NCI-H345 (cell line): ENCODE data around the gene S100G.
A peak's percentile ranks its signal among the peaks of the same experiment; 100 is the strongest.

Experiments
- DNase-seq: peaks from one replicate; lab custom pipeline; 2025; lab: John Stamatoyannopoulos, UW

Gene S100G

DNA sequence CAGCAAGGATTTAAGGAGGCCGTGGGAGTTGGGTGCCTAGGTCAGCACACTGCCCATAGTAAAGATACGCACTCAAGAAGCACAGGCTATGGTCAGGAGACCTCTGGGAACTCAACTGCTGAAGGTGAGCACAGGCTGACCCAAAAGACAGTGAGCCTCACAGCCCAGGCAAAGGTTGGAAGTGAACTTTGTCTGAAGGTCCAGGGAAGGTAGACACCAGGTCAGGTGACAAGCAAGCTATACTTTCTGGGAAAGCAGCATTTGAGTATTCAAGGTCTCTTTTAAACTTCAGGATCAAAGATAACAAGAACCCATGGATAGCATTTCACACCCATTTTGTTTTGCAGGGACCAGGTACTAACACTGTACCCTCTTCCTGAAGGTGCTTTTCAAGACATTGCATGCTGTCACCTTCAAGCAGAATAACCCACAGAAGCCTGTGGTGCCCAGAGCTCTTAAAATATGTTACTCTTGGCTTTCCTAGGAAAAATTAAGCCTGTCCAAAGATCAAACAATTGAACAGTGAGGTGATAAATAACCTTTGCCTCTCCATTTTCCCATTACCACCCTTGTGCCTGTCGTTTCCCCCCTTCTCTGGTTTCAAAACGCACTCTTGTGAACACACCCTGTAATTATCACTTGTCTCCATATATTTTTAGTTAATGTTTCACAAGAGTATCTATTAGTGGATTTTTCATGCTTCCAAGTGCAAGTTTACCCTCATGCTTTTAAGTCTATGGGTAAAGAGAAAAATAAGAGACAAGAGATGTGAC lies 3.4 kb upstream of the S100G start:
- no peak for DNase-seq

- no peak for DNase-seq
These were observed 1.6 kb downstream of the S100G start for GRCh38 chrX:16651391-16652024.

GRCh38 chrX:16653424-16653823 lies 3.5 kb downstream of the S100G start:
- no peak for DNase-seq

DNA sequence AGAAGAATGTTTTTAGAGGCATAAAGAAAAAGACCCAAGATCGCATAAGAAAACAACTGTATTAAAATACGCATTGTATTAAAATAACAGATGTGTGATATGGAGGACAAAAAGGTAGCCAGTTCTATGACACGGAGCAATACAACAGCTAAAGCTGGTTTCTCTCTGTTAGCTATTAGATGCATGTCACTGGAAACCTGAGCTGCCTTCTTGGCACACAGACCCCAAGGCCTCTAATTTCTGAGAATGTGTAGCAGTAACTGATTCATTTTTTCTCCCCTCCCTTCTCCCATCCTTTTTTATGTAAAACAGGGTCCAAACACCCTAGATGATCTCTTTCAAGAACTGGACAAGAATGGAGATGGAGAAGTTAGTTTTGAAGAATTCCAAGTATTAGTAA lies 4.1 kb downstream of the S100G start:
- no peak for DNase-seq

DNA sequence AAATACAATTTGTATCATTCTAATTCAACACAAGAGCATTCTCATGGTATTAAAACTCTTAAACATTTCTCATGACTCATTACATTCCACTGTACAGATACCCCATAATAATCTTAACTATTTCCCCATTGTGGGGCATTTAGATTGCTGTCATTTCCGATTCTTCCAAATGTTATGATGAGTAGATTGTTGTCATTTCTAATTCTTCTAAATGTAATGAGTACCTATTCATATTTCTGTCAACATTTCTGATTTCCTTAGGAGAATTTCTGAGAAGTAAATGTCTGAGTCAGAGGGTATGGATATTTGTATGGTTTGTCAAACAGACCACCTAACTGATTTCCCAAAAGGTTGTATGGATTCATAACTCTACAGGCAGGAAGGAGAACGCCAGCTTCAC lies 8.3 kb downstream of the S100G start:
- DNase-seq = no peak

GRCh38 chrX:16659321-16659720 lies 9.4 kb downstream of the S100G start:
- no peak for DNase-seq

GRCh38 chrX:16661495-16661894 lies 11.5 kb downstream of the S100G start:
- DNase-seq = no peak

GRCh38 chrX:16662402-16662801 lies 12.4 kb downstream of the S100G start:
- no peak for DNase-seq

DNA sequence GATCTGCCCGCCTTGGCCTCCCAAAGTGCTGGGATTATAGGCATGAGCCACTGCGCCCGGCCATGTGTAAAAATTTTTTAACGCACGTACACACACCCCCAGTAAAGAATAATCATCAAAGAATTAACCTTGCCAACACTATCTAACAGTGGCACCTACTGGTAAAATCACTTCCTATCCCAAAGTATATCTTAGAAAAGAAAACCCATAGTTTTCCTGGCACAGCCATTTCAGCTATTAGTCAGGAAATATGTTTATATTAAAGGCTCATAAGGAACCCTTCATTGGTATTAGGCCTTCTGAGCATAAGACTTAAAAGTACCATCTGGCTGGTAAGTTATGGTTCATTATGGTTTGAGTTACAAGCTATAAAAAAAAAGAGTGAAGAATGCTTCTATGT lies 14.1 kb downstream of the S100G start:
- no peak for DNase-seq

- no peak for DNase-seq
These were observed 14.7 kb downstream of the S100G start for GRCh38 chrX:16664626-16665025.

DNA sequence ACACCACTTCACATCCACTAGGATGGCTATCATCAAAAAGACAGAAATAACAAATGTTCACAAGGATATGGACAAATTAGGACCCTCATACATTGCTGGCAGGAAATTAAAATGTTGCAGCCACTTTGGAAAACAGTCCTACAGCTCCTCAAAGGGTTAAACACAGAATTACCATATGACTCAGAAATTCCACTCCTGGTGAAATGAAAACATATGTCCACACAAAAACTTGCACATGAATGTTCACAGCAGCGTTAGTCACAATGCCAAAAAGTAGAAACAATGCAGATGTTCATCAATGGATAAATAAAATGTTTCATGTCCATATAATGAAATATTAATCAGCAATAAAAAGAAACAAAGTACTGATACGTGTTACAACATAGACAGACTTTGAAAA lies 15.1 kb downstream of the S100G start:
- DNase-seq = no peak

- no peak for DNase-seq
These were observed 16.6 kb downstream of the S100G start for GRCh38 chrX:16666541-16666940.

DNA sequence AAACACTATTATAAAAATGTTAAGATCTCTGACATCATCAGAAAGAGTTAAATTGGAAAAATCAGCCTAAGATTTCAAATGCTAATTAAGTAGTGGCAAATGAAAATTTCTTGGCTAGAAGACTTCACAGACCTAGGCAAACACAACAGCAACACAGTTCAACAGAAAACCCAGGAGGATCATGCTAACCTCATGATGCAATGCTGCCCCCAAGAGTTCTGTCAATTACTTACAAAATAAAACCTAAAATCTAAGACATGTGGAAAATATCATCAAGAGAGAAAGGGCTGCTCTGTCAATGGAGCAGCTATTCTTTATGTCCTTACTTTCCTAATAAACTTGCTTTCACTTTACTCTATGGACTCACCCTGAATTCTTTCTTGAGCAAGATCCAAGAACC lies 21.0 kb downstream of the S100G start:
- DNase-seq = peak; percentile 41

DNA sequence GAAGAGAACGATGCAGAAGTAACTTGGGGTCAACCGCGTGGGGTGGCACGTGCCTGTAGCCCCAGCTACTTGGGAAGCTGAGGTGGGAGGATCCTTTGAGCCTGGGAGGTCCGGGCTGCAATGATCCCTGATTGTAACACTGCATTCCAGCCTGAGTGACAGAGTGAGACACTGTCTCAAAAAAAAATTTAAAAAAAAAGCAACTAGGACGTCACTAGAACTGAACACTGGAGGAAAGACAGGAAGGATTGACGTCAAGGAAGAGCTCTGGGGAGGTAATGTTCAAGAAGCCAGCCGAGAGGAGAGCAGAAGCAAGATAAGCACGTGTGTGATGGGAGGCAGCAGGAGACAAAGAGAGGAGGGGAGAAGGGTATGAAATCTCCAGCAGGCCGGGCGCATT lies 28.7 kb downstream of the S100G start:
- DNase-seq = no peak

GRCh38 chrX:16683007-16683664 lies 33.2 kb downstream of the S100G start:
- DNase-seq = no peak

DNA sequence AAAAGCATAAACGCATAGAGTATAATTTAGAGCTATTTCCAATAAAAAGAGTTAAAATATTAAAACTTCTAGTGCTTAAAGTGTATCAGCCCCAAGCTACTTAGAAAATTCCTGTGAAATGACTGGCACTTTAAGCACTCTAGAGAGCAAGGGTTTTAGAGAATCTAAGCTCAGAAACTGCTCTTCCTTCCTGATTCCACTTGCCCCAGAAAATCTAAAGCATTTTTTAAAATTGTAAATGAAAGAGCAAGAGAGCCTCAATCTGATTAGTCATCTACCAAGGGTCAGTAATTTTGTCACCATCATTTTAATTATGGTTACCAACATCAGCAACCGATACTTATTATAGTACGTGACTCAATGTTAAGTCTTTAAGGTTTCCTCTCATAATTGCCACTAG lies 37.6 kb downstream of the S100G start:
- DNase-seq = no peak

DNA sequence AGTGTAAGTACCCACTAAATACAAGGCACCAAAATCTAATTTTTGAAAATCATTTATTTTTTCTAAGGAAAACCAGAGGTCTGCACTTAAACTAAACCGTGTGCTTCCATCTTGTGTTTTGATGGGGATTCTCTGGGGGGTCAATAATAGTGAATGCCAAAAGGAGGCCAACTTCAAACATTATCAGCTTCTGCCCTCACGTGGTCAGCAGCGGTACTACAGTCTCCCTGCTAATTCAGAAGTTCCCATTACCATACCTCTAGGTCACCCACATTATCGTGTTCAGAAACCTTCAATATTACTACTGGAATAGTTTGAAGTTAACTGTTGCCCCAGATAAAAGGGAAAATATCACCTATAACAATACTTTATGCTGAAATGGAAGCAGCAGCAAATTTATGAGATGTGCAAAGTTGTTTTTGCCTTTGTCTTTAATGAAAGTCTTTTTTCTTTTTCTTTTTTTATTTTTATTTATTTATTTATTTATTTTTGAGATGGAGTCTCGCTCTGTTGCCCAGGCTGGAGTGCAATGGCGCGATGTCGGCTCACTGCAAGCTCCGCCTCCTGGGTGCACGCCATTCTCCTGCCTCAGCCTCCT lies 45.2 kb downstream of the S100G start:
- DNase-seq = peak; percentile 35

GRCh38 chrX:16696956-16697355 lies 47.0 kb downstream of the S100G start:
- DNase-seq = no peak

DNA sequence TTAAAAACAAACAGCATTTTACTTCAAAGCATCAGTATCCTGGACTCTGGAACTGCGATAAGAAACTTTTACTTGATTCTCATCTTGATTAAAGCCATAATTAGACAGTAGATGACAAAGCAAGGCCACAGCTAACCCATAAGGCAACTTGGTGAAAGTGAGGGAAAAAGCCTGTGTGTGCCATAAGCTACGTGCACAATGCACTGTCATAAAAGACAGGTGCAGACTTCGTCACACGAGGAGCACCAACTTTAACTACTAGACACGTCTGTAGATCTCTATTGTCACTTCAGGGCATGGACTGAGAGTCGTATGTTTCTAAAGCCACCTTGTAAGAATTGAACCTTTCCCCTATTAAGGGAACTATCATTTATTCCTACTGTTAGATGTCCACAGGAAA lies 49.4 kb downstream of the S100G start:
- no peak for DNase-seq

- DNase-seq = no peak
These were observed 50.8 kb downstream of the S100G start for GRCh38 chrX:16700734-16701133.

- DNase-seq = no peak
These were observed 53.0 kb downstream of the S100G start for GRCh38 chrX:16702700-16703599.
